ENCODE measurements around the gene ATOH1.
A peak's percentile ranks its signal among the peaks of the same experiment; 100 is the strongest.

ATOH1 gene, protein sequence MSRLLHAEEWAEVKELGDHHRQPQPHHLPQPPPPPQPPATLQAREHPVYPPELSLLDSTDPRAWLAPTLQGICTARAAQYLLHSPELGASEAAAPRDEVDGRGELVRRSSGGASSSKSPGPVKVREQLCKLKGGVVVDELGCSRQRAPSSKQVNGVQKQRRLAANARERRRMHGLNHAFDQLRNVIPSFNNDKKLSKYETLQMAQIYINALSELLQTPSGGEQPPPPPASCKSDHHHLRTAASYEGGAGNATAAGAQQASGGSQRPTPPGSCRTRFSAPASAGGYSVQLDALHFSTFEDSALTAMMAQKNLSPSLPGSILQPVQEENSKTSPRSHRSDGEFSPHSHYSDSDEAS

DNA sequence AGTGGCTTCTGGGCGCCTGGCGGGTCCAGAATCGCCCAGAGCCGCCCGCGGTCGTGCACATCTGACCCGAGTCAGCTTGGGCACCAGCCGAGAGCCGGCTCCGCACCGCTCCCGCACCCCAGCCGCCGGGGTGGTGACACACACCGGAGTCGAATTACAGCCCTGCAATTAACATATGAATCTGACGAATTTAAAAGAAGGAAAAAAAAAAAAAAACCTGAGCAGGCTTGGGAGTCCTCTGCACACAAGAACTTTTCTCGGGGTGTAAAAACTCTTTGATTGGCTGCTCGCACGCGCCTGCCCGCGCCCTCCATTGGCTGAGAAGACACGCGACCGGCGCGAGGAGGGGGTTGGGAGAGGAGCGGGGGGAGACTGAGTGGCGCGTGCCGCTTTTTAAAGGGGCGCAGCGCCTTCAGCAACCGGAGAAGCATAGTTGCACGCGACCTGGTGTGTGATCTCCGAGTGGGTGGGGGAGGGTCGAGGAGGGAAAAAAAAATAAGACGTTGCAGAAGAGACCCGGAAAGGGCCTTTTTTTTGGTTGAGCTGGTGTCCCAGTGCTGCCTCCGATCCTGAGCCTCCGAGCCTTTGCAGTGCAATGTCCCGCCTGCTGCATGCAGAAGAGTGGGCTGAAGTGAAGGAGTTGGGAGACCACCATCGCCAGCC lies at the start of gene ATOH1:
TSS of gene ATOH1 (plus strand) at position 422 of the 663 bp plus-strand sequence. CDS start at position 596, 174 bp downstream.
- DNase-seq: no peak

DNA sequence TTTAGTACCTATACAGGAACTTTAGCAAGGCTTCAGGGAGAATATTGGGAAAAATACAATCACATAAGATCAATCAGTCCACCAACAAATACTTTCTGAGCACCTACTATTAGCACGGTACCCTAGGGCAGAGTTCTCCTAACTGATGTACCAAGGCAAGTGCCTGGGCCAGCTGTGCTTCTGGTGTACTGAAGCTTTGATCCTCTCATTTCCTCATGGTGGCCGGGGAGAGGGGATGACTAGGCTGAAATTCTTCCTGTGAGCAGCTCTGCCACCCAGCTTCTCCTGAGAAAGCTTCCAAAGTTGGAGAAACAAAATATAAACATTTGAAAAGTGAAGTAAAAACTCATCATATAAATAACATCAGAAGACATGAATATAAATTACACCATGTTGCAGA lies 49.3 kb upstream of the ATOH1 start:
- DNase-seq: no peak

DNA sequence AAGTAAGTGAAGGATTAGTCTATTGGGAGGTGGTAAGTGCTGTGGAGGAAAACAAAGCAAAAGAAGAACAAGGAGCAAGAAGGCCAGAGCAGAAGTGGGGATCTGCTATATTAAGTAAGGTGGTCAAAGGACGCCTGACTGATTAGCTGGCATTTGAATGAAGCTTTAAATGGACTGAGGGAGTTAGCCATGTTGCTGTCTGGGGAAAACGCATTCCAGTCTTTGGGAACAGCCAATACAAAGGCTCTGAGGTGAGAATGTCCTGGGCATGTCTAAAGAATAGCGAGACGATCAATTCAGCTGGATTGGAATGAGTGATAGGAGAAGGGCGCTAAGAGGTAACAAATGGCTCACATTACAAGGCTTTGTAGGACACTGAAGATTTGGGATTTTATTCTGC lies 48.5 kb upstream of the ATOH1 start:
- DNase-seq: no peak

DNA sequence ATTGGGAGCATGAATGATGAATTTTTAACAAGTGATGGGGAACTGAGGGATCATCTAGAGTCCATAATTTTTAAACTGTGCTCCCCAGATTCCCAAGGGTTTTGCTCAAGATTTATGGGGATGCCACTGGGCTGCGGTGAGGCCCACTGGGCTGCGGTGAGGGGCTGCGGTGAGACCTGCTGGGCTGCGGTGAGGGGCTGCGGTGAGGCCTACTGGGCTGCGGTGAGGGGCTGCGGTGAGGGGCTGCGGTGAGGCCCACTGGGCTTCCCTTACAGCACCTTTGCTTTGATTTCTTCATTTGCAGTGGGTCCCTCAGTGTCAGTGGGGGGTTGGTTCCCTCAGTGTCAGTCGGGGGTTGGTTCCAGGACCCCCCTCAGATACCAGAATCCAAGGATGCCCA lies 47.4 kb upstream of the ATOH1 start:
- no peak for DNase-seq

DNA sequence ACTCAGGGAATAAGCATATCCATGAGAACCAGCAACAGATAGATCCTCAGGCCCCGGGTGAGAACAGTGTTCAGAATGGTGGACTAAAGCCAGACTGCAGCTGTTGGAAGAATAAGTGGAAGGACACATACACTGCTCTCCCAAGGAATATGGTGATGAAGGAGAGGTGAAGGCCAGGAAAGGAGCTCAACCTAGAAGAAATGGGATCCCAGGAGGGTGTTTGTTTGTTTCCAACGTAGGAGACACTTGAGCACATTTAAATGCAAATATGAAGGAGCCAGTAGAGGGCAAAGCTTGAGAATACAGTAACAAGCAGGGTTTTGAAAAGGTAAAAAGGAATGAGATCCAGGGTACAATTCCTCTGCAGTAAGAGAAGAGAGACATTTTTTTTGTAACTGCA lies 42.4 kb upstream of the ATOH1 start:
- no peak for DNase-seq

DNA sequence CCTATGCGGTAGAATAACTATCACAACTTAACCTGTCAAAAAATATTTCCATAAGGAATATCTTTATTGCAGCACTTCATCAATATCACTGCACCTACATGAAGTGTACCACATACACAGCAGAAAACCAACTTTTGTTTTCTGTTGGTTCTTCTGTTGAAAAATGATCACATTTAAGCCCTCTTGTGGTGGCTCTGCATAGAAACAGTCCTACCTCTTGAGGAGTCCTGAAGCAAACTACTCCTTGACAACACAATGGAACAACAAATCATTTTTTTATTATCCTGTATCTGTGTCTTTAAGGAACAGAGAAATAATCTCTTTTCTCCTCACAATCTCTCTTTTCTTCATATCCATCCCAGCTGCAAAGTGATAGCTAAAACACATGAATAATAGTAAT lies 39.8 kb upstream of the ATOH1 start:
- no peak for DNase-seq

DNA sequence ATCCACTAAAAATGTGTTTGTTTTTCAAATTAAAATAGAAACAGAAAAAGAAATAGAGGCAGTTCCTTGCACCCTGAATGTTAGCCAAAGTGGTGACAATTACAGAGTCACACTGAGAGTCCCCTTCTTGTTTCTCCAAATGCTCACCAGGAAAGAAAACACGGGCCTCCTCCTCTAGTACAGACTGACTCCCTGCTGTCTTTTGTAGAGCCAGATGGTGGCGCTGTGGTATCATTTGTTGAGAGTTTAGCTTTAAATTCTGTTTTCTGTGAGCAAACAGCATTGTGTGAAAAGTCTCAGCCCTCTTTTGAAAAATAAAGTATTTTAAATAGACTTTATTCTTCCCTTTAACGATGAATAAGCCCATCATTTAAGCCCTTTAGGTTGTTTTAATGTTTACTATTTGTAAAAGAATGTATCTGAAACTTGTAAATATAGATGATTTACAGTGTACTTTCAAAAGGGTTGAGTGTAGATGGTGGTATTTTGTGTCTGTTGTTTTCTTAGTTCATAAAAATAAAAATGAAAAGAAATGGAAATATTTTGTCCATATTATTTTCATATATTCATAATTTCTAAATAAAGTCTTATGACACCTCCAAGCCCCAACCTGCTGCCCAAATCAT lies 36.9 kb upstream of the ATOH1 start:
- DNase-seq: peak; percentile 15

DNA sequence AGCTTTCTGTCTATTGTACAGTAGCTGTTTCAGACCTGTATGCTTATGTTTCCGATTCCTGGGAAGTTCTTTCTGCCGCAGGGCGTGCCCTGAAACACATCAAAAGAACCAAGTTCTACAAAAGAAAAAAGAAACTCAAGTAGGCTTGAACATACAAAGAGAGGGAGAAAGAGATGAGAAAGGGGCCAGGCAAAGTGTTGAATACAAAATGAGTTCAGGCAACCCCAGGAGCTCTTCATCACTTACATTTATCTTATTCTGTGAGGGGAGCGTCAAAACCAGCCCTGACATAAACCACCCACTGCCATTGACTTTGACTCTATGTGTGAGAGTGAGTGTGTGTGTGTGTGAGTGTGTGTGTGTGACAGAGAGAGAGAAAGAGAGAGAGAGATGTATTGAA lies 26.5 kb upstream of the ATOH1 start:
- DNase-seq: no peak

DNA sequence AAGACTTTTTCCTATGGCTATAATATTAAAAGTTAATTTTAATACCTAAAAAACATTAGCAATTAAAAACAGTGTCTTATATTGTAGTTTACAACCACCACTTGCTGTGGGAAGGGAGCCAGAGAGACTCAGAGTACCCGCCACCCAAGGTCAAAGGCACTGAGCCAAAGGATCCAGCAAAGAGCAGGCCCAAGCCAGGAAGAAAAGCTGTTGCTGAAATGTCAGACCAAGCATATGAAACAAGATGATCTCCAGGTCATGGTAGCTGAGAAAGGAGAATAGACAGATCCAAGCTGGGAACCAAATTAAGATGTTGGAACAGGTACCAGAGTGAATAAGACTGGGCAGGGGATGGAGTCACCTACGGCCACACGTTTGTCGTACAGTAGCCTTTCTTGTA lies 18.8 kb upstream of the ATOH1 start:
- no peak for DNase-seq

DNA sequence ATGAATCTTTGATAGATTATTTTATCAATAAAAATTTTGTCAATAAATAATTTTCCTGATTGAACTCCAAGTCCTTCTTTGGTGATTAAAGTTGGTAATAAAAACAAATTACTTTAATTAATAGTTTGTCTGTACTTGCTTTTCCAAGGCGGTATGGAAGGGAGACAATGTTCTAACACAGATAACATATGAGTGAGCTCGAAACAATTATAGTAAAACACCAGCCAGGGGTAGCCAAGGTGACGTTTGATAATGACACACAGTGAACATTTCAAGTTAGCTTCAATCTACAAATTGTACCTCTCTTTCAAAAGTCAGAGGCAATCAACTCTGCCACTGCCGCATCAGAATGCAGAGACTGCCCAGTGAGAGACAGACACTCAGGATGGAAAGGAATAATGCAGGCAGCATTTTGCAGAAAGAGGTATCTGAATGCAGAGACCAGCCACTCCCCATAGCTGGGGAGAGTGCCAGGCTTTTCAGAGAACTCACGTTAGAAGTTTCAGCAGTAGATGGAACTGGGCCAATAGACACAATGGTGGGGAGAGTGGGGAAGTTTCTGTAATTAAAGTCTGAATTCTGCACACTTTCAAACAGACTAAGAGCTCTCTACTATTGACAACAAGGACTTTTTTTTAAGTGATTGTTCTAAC lies 18.1 kb upstream of the ATOH1 start:
- no peak for DNase-seq

DNA sequence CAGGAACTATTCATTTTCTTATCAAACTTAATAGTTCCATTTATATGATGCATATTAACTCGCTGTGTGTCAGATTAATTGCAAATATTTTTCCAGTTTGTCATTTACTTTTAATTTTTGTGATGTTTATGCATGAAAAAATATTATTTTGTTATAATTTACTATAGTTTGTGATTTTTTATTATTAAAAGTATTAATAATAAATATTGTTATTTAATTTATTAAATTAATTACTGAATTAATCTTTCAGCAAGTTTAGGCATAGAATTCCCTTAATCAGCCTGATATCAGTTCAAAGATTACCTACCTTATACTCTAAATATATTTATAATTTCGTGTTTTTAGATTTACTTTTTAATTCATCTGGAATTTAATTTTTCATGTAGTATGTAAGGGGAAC lies 15.5 kb upstream of the ATOH1 start:
- DNase-seq: no peak

DNA sequence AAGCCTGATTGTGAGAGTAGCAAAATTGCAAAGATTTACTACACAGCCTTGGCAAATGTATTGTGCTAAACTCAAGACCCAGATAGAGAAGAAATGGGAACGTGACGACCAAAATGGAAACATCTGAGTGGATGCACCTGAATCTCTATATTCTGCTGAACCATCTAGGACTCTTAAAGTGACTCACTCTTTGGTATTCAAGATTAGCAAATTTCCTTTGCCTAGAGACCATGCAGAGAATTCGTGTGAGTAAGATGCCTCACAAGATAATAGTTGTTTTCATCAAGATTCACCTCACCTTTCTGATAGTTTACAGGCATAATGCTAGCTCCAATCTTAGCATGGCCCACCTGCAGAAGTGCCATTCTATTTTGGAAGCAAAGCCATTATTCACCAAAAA lies 14.4 kb upstream of the ATOH1 start:
- DNase-seq: no peak

DNA sequence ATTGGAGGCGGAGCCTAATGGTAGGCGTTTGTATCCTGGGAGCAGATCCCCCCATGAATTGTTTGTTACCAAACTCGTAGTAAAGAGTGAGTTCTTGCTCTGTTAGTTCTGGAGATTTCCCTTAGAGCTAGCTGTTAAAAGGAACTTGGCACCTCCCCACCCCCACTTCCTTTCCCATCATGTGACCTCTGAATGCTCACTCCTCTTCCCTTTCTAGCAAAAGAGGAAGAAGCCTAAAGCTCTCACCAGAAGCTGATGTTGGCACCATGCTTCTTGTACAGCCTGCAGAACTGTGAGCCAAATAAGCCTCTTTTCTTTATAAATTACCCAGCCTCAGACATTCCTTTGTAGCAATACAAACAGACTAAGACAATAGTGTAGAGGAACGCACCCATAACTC lies 13.8 kb upstream of the ATOH1 start:
- DNase-seq: no peak

DNA sequence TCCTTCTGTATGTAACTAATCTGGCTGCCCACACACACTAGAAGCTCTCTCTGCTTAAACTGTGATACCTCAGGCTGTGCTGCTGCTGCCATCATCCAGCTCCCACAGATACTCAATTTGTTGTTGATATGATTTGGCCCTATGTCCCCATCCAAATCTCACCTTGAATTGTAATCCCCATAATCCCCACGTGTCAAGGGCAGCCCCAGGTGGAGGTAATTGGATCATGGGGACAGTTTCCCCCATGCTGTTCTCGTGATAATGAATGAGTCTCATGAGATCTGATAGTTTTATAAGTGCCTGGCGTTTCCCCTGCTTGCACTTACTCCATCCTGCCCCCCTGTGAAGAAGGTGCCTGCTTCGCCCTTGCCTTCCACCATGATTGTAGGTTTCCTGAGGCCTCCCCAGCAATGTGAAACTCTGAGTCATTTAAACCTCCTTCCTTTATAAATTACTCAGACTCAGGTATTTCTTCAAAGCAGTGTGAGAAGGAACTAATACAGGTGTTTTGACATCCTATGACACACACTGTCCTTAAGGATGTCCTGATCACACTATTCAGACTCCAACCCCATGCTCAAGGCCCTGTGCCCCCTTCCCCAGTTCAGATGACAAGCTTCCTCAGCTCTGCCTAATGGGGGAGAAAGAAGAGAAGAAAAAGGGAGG lies 2.9 kb upstream of the ATOH1 start:
- no peak for DNase-seq

DNA sequence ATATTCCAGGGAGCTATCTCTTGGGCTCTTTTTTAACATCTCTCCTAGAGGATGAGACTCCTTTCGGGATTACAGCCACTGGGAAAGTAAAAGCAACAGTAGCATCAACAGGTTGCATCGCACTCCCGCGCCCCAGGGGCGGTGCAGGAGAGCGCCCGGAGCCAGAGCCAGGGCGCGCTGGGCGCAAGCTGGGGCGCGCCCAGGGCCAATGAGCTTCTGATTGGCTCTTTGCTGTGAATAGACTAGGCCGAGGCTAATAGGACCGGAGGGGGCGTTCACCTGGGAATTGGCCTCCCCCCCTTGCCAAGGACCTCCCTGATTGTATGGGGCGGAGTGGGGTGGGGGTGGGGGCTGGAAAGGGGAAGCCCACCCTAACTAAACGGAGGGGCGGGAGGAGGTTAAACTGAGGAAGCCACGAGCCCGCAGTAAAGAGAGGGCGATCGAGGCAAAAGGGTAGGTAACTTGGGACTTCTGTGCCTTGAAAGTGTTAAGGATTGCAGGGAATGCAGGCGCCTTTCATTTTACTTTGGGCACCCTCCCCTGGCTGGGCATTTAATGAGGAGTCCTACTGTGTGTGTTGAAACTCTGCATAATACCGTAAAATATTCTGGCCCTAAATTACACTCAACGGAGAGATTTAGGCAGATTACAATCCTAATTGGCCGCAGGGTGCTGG lies 1.1 kb upstream of the ATOH1 start:
- DNase-seq: no peak

DNA sequence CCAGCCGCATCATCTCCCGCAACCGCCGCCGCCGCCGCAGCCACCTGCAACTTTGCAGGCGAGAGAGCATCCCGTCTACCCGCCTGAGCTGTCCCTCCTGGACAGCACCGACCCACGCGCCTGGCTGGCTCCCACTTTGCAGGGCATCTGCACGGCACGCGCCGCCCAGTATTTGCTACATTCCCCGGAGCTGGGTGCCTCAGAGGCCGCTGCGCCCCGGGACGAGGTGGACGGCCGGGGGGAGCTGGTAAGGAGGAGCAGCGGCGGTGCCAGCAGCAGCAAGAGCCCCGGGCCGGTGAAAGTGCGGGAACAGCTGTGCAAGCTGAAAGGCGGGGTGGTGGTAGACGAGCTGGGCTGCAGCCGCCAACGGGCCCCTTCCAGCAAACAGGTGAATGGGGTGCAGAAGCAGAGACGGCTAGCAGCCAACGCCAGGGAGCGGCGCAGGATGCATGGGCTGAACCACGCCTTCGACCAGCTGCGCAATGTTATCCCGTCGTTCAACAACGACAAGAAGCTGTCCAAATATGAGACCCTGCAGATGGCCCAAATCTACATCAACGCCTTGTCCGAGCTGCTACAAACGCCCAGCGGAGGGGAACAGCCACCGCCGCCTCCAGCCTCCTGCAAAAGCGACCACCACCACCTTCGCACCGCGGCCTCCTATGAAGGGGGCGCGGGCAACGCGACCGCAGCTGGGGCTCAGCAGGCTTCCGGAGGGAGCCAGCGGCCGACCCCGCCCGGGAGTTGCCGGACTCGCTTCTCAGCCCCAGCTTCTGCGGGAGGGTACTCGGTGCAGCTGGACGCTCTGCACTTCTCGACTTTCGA lies 654 bp downstream of the ATOH1 start:
- DNase-seq: no peak

DNA sequence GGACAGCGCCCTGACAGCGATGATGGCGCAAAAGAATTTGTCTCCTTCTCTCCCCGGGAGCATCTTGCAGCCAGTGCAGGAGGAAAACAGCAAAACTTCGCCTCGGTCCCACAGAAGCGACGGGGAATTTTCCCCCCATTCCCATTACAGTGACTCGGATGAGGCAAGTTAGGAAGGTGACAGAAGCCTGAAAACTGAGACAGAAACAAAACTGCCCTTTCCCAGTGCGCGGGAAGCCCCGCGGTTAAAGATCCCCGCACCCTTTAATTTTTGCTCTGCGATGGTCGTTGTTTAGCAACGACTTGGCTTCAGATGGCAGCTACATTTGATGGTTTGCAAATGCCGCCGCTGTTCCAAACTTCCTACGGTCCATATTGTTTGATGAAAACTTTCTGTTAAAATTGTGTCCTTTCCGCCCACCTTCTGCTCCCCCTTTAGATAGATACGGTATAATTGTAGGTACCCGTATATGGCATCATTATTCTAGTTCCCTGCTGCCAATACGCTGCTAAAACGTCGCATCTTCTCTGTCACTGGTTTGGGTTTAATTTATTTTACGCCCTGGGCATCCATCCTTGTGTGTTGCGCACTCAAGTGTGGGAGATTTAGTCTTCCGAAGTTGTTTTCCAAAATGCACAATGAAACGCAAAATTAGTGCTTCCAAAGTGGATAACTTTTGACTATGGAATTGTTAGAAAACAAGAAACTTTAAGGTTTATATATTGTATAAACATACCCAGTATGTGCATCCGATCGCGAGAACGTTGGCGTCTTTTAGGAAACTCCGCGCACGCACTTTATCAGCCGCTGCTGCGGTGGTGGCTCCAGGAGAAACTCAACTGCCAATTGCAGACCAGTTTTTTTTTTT lies 1.5 kb downstream of the ATOH1 start:
- DNase-seq: no peak

DNA sequence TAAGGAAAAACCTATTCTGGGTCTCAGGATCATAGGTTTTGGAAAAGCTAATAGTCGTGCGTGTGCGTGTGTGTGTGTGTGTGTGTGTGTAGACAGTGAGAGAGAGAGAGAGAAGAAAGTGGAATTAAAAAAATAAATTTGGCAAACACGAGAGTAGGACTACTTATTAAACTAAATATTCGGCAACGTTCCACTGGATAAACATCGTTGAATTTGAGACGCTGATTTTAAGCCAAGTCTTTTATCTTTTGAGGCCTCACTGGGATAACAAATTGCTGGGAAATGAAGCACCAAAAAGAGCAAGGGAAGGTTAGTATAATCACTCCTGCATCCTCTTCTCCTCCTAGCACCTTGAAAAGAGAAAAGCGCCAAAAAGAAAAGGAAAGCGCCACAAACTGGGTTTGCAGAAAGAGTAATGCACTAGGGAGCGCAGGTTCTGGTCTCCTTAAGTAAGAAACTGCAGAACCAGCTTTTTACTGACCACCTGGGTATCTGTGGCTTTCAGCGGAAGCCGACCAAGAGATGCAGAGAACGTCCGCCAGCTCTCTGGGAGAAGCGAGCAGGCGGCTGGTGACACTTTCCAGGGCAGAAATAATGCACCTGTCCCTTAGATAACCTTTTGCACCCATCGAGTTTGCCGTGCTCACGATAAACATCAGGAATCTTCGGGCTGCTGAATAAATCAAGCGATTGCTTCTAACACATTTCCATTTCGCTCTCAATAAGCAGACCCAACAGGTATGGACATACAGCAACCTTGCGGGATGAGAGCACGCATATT lies 3.4 kb downstream of the ATOH1 start:
- DNase-seq: no peak

DNA sequence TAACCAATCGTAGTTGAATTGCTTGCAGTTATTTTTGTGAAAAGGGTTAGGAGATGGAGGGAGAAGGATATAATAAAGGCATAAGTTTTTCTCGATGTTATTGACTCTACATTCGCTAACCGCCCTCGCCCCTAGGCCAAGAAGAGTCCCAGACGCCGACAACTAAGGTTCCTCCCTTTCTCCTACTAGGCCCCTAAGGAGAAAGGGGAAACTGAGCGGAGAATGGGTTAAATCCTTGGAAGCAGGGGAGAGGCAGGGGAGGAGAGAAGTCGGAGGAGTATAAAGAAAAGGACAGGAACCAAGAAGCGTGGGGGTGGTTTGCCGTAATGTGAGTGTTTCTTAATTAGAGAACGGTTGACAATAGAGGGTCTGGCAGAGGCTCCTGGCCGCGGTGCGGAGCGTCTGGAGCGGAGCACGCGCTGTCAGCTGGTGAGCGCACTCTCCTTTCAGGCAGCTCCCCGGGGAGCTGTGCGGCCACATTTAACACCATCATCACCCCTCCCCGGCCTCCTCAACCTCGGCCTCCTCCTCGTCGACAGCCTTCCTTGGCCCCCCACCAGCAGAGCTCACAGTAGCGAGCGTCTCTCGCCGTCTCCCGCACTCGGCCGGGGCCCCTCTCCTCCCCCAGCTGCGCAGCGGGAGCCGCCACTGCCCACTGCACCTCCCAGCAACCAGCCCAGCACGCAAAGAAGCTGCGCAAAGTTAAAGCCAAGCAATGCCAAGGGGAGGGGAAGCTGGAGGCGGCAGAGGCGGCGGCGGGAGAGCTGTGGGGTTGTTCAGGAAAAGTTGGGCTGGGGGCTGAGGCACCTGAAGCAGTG lies 5.9 kb downstream of the ATOH1 start:
- no peak for DNase-seq

Measured in CD4-positive, alpha-beta T cell treated with Interleukin-12 subunit alpha and Interleukin-12 subunit beta, for 1 hour (primary cell).